WTC11 (cell line): ENCODE results near the gene STRADA. TPM values are rescaled to one million over a fixed set of nuclear protein-coding genes. Genes with fewer than 3 reads are reported as not detected.

Experiments
- ATAC-seq: fragments of 200-7000 bp; cut with Tn5 transposase; 2 replicates; pipeline ENCODE4 v1.10.0; 2021; ENCODE audit warnings: mild to moderate bottlenecking, moderate library complexity
- CTCF ChIA-PET: fragments of 300-600 bp; sonication (Branson Sonifier 250); formaldehyde crosslinking; loops from one replicate; lab custom pipeline; 2021; ENCODE audit warnings: antibody characterized with exemption; lab: Charles Lee
- POLR2A ChIA-PET: fragments of 350-600 bp; sonication (Branson Sonifier 250); formaldehyde crosslinking; loops from one replicate; lab custom pipeline; 2021; ENCODE audit warnings: antibody characterized with exemption; lab: Charles Lee
- DNase-seq: peaks from one replicate; pipeline ENCODE4 v3.0.0; 2021; ENCODE audit warnings: low spot score
- H3K27ac Mint-ChIP-seq: 2 replicates; pipeline ENCODE4 v1.8.0; 2021; ENCODE audit warnings: mixed read lengths
- H3K27me3 Mint-ChIP-seq: 2 replicates; pipeline ENCODE4 v1.8.0; 2021; ENCODE audit warnings: low read depth, mild to moderate bottlenecking, moderate library complexity, mixed read lengths
- H3K36me3 Mint-ChIP-seq: 2 replicates; pipeline ENCODE4 v1.8.0; 2021; ENCODE audit warnings: mixed read lengths
- H3K4me1 Mint-ChIP-seq: 2 replicates; pipeline ENCODE4 v1.8.0; 2022; ENCODE audit warnings: mixed read lengths
- H3K4me3 Mint-ChIP-seq: 2 replicates; pipeline ENCODE4 v1.8.0; 2021; ENCODE audit warnings: mild to moderate bottlenecking, moderate library complexity, mixed read lengths
- H3K9me3 Mint-ChIP-seq: 2 replicates; pipeline ENCODE4 v1.8.0; 2021; ENCODE audit warnings: mixed read lengths
- ATF1 ChIP-seq: sonication (generic); formaldehyde crosslinking; IDR thresholded peaks from 2 replicates; pipeline ENCODE4 v1.8.1; 2023; ENCODE audit warnings: mild to moderate bottlenecking, moderate library complexity, missing genetic modification reagents
- ATF3 ChIP-seq: sonication (generic); formaldehyde crosslinking; conservative IDR thresholded peaks from 2 replicates; pipeline ENCODE4 v1.8.1; 2022; ENCODE audit warnings: mild to moderate bottlenecking, missing genetic modification reagents
- CBFB ChIP-seq: sonication (generic); formaldehyde crosslinking; IDR thresholded peaks from 2 replicates; pipeline ENCODE4 v1.8.1; 2022; ENCODE audit warnings: mild to moderate bottlenecking, low read depth, missing genetic modification reagents
- E2F5 ChIP-seq: sonication (generic); formaldehyde crosslinking; IDR thresholded peaks from 2 replicates; pipeline ENCODE4 v1.8.1; 2022; ENCODE audit warnings: mild to moderate bottlenecking, moderate library complexity, missing genetic modification reagents
- ELF4 ChIP-seq: sonication (generic); formaldehyde crosslinking; IDR thresholded peaks from 2 replicates; pipeline ENCODE4 v1.8.1; 2022; ENCODE audit warnings: low read depth, mild to moderate bottlenecking, moderate library complexity, missing genetic modification reagents
- ESRRA ChIP-seq: sonication (generic); formaldehyde crosslinking; IDR thresholded peaks from 2 replicates; pipeline ENCODE4 v1.8.1; 2022; ENCODE audit warnings: mild to moderate bottlenecking, missing genetic modification reagents, borderline replicate concordance
- FOXK1 ChIP-seq: sonication (generic); formaldehyde crosslinking; IDR thresholded peaks from 2 replicates; pipeline ENCODE4 v1.8.0; 2022; ENCODE audit warnings: mild to moderate bottlenecking, moderate library complexity, missing genetic modification reagents
- FOXP1 ChIP-seq: sonication (generic); formaldehyde crosslinking; IDR thresholded peaks from 2 replicates; pipeline ENCODE4 v1.8.0; 2022; ENCODE audit warnings: missing genetic modification reagents, mild to moderate bottlenecking, moderate library complexity, borderline replicate concordance
- FOXP4 ChIP-seq: sonication (generic); formaldehyde crosslinking; IDR thresholded peaks from 2 replicates; pipeline ENCODE4 v1.8.0; 2022; ENCODE audit warnings: mild to moderate bottlenecking, missing genetic modification reagents
- IRF2 ChIP-seq: sonication (generic); formaldehyde crosslinking; IDR thresholded peaks from 2 replicates; pipeline ENCODE4 v1.8.0; 2022; ENCODE audit warnings: low read depth, missing genetic modification reagents, borderline replicate concordance
- JUN ChIP-seq: sonication (generic); formaldehyde crosslinking; IDR thresholded peaks from 2 replicates; pipeline ENCODE4 v1.8.0; 2023; ENCODE audit warnings: mild to moderate bottlenecking, missing genetic modification reagents
- MLX ChIP-seq: sonication (generic); formaldehyde crosslinking; IDR thresholded peaks from 2 replicates; pipeline ENCODE4 v1.8.1; 2023; ENCODE audit warnings: mild to moderate bottlenecking, missing genetic modification reagents, moderate library complexity
- NFE2L1 ChIP-seq: sonication (generic); formaldehyde crosslinking; IDR thresholded peaks from 2 replicates; pipeline ENCODE4 v1.8.1; 2023; ENCODE audit warnings: missing genetic modification reagents
- NR1H2 ChIP-seq: sonication (generic); formaldehyde crosslinking; IDR thresholded peaks from 2 replicates; pipeline ENCODE4 v1.9.0; 2021; ENCODE audit warnings: mild to moderate bottlenecking, moderate library complexity, missing genetic modification reagents
- OVOL2 ChIP-seq: fragments of 250-450 bp; sonication (Bioruptor Pico); IDR thresholded peaks from 2 replicates; pipeline ENCODE4 v1.9.0; 2021; ENCODE audit warnings: mild to moderate bottlenecking, borderline replicate concordance
- SMAD3 ChIP-seq: sonication (generic); formaldehyde crosslinking; IDR thresholded peaks from 2 replicates; pipeline ENCODE4 v1.8.0; 2022; ENCODE audit warnings: missing genetic modification reagents, mild to moderate bottlenecking, borderline replicate concordance
- TEAD1 ChIP-seq: sonication (generic); formaldehyde crosslinking; IDR thresholded peaks from 2 replicates; pipeline ENCODE4 v1.8.0; 2022; ENCODE audit warnings: mild to moderate bottlenecking, missing genetic modification reagents
- TP53 ChIP-seq: sonication (generic); formaldehyde crosslinking; IDR thresholded peaks from 2 replicates; pipeline ENCODE4 v1.8.1; 2023; ENCODE audit warnings: mild to moderate bottlenecking, missing genetic modification reagents
- ZBTB21 ChIP-seq: sonication (generic); formaldehyde crosslinking; IDR thresholded peaks from 2 replicates; pipeline ENCODE4 v1.8.1; 2023; ENCODE audit warnings: mild to moderate bottlenecking, missing genetic modification reagents, borderline replicate concordance
- ZBTB43 ChIP-seq: sonication (generic); formaldehyde crosslinking; IDR thresholded peaks from 2 replicates; pipeline ENCODE4 v1.8.1; 2023; ENCODE audit warnings: mild to moderate bottlenecking, missing genetic modification reagents
- ZMAT4 ChIP-seq: fragments of 250-450 bp; sonication (Bioruptor Pico); IDR thresholded peaks from 2 replicates; pipeline ENCODE4 v1.9.0; 2021; ENCODE audit warnings: mild to moderate bottlenecking
- ZNF219 ChIP-seq: sonication (generic); formaldehyde crosslinking; IDR thresholded peaks from 2 replicates; pipeline ENCODE4 v1.8.0; 2023; ENCODE audit warnings: missing genetic modification reagents, mild to moderate bottlenecking, borderline replicate concordance
- ZNF232 ChIP-seq: sonication (generic); formaldehyde crosslinking; IDR thresholded peaks from 2 replicates; pipeline ENCODE4 v1.8.0; 2022; ENCODE audit warnings: mild to moderate bottlenecking, missing genetic modification reagents
- ZNF263 ChIP-seq: sonication (generic); formaldehyde crosslinking; IDR thresholded peaks from 2 replicates; pipeline ENCODE4 v1.8.1; 2022; ENCODE audit warnings: low read depth, mild to moderate bottlenecking, moderate library complexity, missing genetic modification reagents
- ZNF317 ChIP-seq: sonication (generic); formaldehyde crosslinking; IDR thresholded peaks from 2 replicates; pipeline ENCODE4 v1.8.1; 2023; ENCODE audit warnings: low read depth, mild to moderate bottlenecking, moderate library complexity, missing genetic modification reagents, borderline replicate concordance
- ZNF532 ChIP-seq: fragments of 250-450 bp; sonication (Bioruptor Pico); IDR thresholded peaks from 2 replicates; pipeline ENCODE4 v1.9.0; 2021; ENCODE audit warnings: mild to moderate bottlenecking, borderline replicate concordance
- total RNA-seq: library from RNA; stranded (reverse); gene quantifications from 3 replicates; pipeline ENCODE4 v1.2.3, GENCODE V29; 2021

Gene STRADA
- total RNA-seq, 1 experiment from 2014 or later: 36.6 TPM

GRCh38 chr17:63700528-63701455 lies 40.8 kb downstream of the STRADA start:
- ChIA-PET POLR2A (interaction anchor here (1.2 to 2.2 kb wide), 3 partner anchors 22 to 79 kb away, joined by 3 to 8 read pairs (median 7); partner anchors contain the start of genes CCDC47, DDX42 and MAP3K3), CTCF (interaction anchor here (0.7 to 1.9 kb wide), 7 partner anchors 9 to 275 kb away, joined by 3 to 8 read pairs (median 4); partner anchors contain the start of genes ACE and MAP3K3)
- Mint-ChIP-seq H3K27ac (no peak overlapping the region), H3K9me3 (no peaks in the 10 kb centered on the region), H3K4me3 (peak overlapping the region; percentile 70), H3K36me3 (peaks cover 21% of the 10 kb centered on the region), H3K27me3 (peaks cover 6% of the 10 kb centered on the region; the same call in 1 of the 2 replicates), H3K4me1 (peaks cover 46% of the 10 kb centered on the region)
- ATAC-seq (peak; percentile 5), DNase-seq (peak; percentile 47)
- TF ChIP-seq FOXP1: peak; percentile 96
- peak; percentile 13; the same call in 1 of the 2 replicates for TF ChIP-seq ZNF317 (CRISPR knock-in tag)
- peak; percentile 75 for TF ChIP-seq E2F5
- no peak for TF ChIP-seq NFE2L1 (CRISPR knock-in tag)
- no peak for TF ChIP-seq ZNF532 (CRISPR knock-in tag)
- peak; percentile 93 for TF ChIP-seq TEAD1 (CRISPR knock-in tag)
- TF ChIP-seq ZNF232: peak; percentile 69
- no peak for TF ChIP-seq SMAD3
- peak; percentile 70 for TF ChIP-seq FOXK1 (CRISPR knock-in tag)
- TF ChIP-seq MLX (CRISPR knock-in tag): peak; percentile 26; the same call in 1 of the 2 replicates
- peak; percentile 98 for TF ChIP-seq FOXP4 (CRISPR knock-in tag)
- 0 out of 2 replicates have a peak, but pooled peaks have one; percentile 10 for TF ChIP-seq ATF3 (CRISPR knock-in tag)
- peak; percentile 60; the same call in 1 of the 2 replicates for TF ChIP-seq ZNF263 (CRISPR knock-in tag)
- TF ChIP-seq ELF4 (CRISPR knock-in tag): peak; percentile 75
- peak; percentile 42; the same call in 1 of the 2 replicates for TF ChIP-seq ZBTB21 (CRISPR knock-in tag)
- no peak for TF ChIP-seq ATF1 (CRISPR knock-in tag)
- no peak for TF ChIP-seq NR1H2 (CRISPR knock-in tag)
- peak; percentile 55; the same call in 1 of the 2 replicates for TF ChIP-seq ZNF219 (CRISPR knock-in tag)
- TF ChIP-seq CBFB: peak; percentile 77; the same call in 1 of the 2 replicates
- TF ChIP-seq ZMAT4 (CRISPR knock-in tag): no peak
- TF ChIP-seq JUN (CRISPR knock-in tag): peak; percentile 69; the same call in 1 of the 2 replicates
- TF ChIP-seq TP53 (CRISPR knock-in tag): peak; percentile 95
- peak; percentile 37; the same call in 1 of the 2 replicates for TF ChIP-seq ZBTB43
- TF ChIP-seq ESRRA (CRISPR knock-in tag): 0 out of 2 replicates have a peak, but pooled peaks have one; percentile 66
- TF ChIP-seq IRF2 (CRISPR knock-in tag): no peak
- no peak for TF ChIP-seq OVOL2 (CRISPR knock-in tag)
